Measurements from ENCODE around the gene UBXN6.

UBXN6 gene

GRCh38 chr19:4414800-4415321 is 42.7 kb downstream of the UBXN6 start:
- H3K4me3 ChIP-seq (ENCODE audit: low read depth, low read length), result no peak overlapping the region
- POLR2A ChIA-PET, result no interaction called here
- CTCF ChIA-PET, result interaction anchor here (1.8 to 16.1 kb wide), 2 partner anchors 8 to 13 kb away, joined by 4 to 123 read pairs; partner anchors contain the start of genes CHAF1A and SH3GL1
- TF ChIP-seq CTCF (IDR thresholded peaks at IDR 0.05; ENCODE audit: insufficient read depth, low read length, missing control alignments), result no peak
- no peak for DNase-seq (ENCODE audit: low read depth, low spot score)

DNA sequence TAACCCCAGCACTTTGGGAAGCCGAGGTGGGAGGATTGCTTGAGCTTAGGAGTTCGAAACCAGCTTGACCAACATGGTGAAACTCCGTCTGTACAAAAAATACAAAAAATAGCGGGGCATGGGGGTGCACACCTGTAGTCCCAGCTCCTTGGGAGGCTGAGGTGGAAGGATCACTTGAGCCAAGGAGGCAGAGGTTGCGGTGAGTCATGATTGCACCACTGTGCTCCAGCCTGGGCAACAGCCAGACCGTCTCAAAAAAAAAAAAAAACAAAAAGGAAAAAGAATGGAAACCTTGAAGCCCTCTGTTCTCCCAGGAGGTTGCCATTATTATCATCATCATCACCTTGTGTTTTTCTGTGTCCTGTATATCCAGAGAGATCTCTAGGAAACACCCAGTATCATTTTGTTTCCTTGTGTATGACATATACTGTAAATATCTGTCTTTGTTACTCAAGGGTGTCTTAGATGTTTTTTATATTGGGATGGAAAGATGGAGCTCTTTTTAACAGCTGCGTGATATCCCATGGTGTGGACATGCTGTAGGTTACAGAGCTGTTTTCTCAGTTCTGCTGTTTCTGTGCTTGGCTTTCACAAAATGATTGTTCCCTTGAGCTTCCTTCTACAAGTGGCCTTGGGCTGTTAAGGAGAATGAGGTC is 43.3 kb downstream of the UBXN6 start:
- CTCF ChIA-PET, result interaction anchor here (1.1 to 16.1 kb wide), 3 partner anchors 8 to 13 kb away, joined by 4 to 123 read pairs (median 4); partner anchors contain the start of genes CHAF1A and SH3GL1
- H3K4me3 ChIP-seq (ENCODE audit: low read depth, low read length), result no peak overlapping the region
- POLR2A ChIA-PET, result no interaction called here
- no peak for DNase-seq (ENCODE audit: low read depth, low spot score)
- TF ChIP-seq CTCF (IDR thresholded peaks at IDR 0.05; ENCODE audit: insufficient read depth, low read length, missing control alignments), result no peak

GRCh38 chr19:4413588-4413987 is 44.0 kb downstream of the UBXN6 start:
- no peak overlapping the region for H3K4me3 ChIP-seq (ENCODE audit: low read depth, low read length)
- no peak for TF ChIP-seq CTCF (IDR thresholded peaks at IDR 0.05; ENCODE audit: insufficient read depth, low read length, missing control alignments)
- POLR2A ChIA-PET, result no interaction called here
- DNase-seq (ENCODE audit: low read depth, low spot score), result no peak
- CTCF ChIA-PET, result interaction anchor here (0.7 to 16.1 kb wide), 5 partner anchors 9 to 61 kb away, joined by 3 to 123 read pairs (median 4); partner anchors contain the start of genes CHAF1A and SH3GL1

- DNase-seq (ENCODE audit: low read depth, low spot score), result no peak
- CTCF ChIA-PET, result interaction anchor here (1.6 to 16.1 kb wide), 2 partner anchors 8 to 20 kb away, joined by 3 to 123 read pairs; partner anchors contain the start of genes CHAF1A and SH3GL1
Measured at GRCh38 chr19:4409123-4409933, 48.3 kb downstream of the UBXN6 start.

GRCh38 chr19:4406626-4407025 is 51.0 kb downstream of the UBXN6 start:
- POLR2A ChIA-PET, result no interaction called here
- no peak for TF ChIP-seq CTCF (IDR thresholded peaks at IDR 0.05; ENCODE audit: insufficient read depth, low read length, missing control alignments)
- H3K4me3 ChIP-seq (ENCODE audit: low read depth, low read length), result no peak overlapping the region
- DNase-seq (ENCODE audit: low read depth, low spot score), result no peak
- CTCF ChIA-PET, result interaction anchor here (1.1 kb wide), 1 partner anchor 31 kb away, joined by 3 read pairs; no protein-coding TSS in a partner anchor

More at GRCh38 chr19:4409123-4409933, 48.3 kb downstream of the UBXN6 start:
- H3K4me3 ChIP-seq (ENCODE audit: low read depth, low read length), result no peak overlapping the region
- TF ChIP-seq CTCF (IDR thresholded peaks at IDR 0.05; ENCODE audit: insufficient read depth, low read length, missing control alignments), result no peak
- POLR2A ChIA-PET, result no interaction called here

DNA sequence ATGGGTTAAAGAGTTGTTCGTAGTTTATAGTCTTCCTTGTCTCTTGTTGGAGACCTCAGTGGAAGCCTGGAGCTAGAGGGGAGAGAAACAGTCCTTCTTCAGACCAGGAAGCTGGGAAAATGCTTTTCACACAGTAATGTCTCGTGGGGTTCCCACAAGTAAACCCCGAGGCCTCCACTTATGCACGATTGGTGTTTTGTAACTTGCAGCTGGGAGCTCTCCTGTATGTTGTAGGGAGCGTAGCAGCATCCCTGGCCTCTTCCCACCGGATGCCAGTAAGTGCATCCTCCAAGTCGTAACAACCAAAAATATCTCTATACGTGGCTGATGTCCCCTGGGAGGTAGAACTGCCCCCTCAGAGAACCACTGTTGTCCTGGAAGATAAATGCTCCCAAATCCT is 51.6 kb downstream of the UBXN6 start:
- ChIA-PET POLR2A (no interaction called here), CTCF (interaction anchor here (1.1 kb wide), 1 partner anchor 30 kb away, joined by 3 read pairs; no protein-coding TSS in a partner anchor)
- H3K4me3 ChIP-seq (ENCODE audit: low read depth, low read length), result no peak overlapping the region
- no peak for DNase-seq (ENCODE audit: low read depth, low spot score)
- TF ChIP-seq CTCF (IDR thresholded peaks at IDR 0.05; ENCODE audit: insufficient read depth, low read length, missing control alignments), result no peak
